GM15510 (cell line): ENCODE results near the gene KRTAP5-6.

Experiments used
- POLR2A ChIP-seq: IDR thresholded peaks from 3 replicates; pipeline ENCODE4 v1.6.1; 2011; ENCODE audit warnings: borderline replicate concordance; ENCODE audit not compliant: insufficient read length; ENCODE audit errors: extremely low read depth

The KRTAP5-6 gene

GRCh38 chr11:1696608-1697570, at the start of gene KRTAP5-6:
Gene KRTAP5-6, plus strand, starts transcription at chr11:1697195. Its CDS starts 51 bp downstream, at chr11:1697246.
- no peak for TF ChIP-seq POLR2A

GRCh38 chr11:1647901-1648652, 48.9 kb upstream of the KRTAP5-6 start:
- no peak for TF ChIP-seq POLR2A

- no peak for TF ChIP-seq POLR2A
These were observed 48.2 kb upstream of the KRTAP5-6 start for GRCh38 chr11:1648653-1649420.

GRCh38 chr11:1650034-1650917, 46.7 kb upstream of the KRTAP5-6 start:
- no peak for TF ChIP-seq POLR2A

GRCh38 chr11:1650918-1651262, 46.1 kb upstream of the KRTAP5-6 start:
- no peak for TF ChIP-seq POLR2A

- TF ChIP-seq POLR2A: no peak
These were observed 45.5 kb upstream of the KRTAP5-6 start for GRCh38 chr11:1651411-1651980.

- TF ChIP-seq POLR2A: no peak
These were observed 45.0 kb upstream of the KRTAP5-6 start for GRCh38 chr11:1652026-1652425.

GRCh38 chr11:1652442-1652770, 44.6 kb upstream of the KRTAP5-6 start:
- TF ChIP-seq POLR2A: no peak

- TF ChIP-seq POLR2A: no peak
These were observed 44.0 kb upstream of the KRTAP5-6 start for GRCh38 chr11:1652771-1653540.

GRCh38 chr11:1653541-1654387, 43.2 kb upstream of the KRTAP5-6 start:
- no peak for TF ChIP-seq POLR2A

GRCh38 chr11:1654388-1655167, 42.4 kb upstream of the KRTAP5-6 start:
- TF ChIP-seq POLR2A: no peak
